ENCODE measurements around the gene HOXA9.

- TF ChIP-seq POLR2AphosphoS5 (IDR thresholded peaks at IDR 0.05; ENCODE audit: low read depth) (no peak), CTCF (IDR thresholded peaks at IDR 0.05; ENCODE audit: insufficient read depth, low read length) (no peak), REST (IDR thresholded peaks at IDR 0.05; ENCODE audit: insufficient replicate concordance, low read depth) (no peak)
Observed at GRCh38 chr7:27163288-27164044, 1.9 kb downstream of the HOXA9 start.
